Lower leg skin (tissue), 3 donors: Measurements from ENCODE around the gene COA8.
A peak's percentile ranks its signal among the peaks of the same experiment; 100 is the strongest.

Experiments used
- POLR2A ChIP-seq, 2 donors: fragments of 450-650 bp; IDR thresholded peaks; one replicate each; pipeline ENCODE4 v1.6.1; 2016 to 2017; ENCODE audit warnings: antibody characterized with exemption in 2 of 2, mild to moderate bottlenecking in 1 of 2, moderate library complexity in 1 of 2
- TF ChIP-seq, protein P1 (sequence below), 3 donors: fragments of 450-650 bp; IDR thresholded peaks; one replicate each; pipeline ENCODE4 v1.5.1; 2016; ENCODE audit warnings: antibody characterized with exemption in 3 of 3, mild to moderate bottlenecking in 3 of 3, moderate library complexity in 2 of 3

DNA sequence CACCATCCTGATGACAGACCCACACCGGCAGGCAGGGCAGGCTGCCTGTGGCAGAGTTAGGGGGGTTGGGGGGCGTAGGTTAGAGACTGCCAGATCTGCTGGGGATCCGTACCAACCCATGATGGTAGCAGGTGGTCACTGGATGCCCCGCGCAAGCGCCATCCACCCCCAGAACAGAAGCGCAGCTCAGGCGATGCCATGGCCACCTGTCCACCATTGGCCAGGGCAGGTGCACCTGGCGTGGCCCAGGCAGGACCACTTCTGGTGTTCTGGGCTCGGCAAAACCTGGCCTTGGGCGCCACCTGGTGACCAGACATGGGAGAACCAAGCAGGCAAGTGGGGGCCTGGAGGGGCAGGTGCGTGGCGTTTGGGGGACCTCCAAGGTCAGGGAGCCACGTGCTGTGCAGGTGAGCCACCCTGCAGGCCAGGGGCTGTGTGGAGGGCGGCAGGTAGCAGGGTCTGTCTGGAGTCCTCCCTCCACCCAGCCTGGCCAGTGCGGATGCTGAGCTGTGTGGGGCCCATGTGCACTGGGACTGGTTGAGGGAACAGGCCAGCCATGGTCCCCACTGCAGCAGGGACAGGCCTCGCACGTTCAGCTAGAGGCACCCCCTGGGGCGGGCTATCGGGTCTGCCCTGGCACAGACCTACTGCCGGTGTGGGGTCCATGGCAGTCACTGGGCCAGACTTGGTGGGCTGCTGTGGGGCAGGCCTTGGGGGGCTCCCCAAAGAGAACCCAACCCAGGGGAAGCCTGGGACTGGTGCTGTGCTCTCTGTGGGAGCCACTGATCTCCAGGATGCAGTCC is 15.9 kb upstream of the COA8 start:
- TF ChIP-seq, protein P1, sequence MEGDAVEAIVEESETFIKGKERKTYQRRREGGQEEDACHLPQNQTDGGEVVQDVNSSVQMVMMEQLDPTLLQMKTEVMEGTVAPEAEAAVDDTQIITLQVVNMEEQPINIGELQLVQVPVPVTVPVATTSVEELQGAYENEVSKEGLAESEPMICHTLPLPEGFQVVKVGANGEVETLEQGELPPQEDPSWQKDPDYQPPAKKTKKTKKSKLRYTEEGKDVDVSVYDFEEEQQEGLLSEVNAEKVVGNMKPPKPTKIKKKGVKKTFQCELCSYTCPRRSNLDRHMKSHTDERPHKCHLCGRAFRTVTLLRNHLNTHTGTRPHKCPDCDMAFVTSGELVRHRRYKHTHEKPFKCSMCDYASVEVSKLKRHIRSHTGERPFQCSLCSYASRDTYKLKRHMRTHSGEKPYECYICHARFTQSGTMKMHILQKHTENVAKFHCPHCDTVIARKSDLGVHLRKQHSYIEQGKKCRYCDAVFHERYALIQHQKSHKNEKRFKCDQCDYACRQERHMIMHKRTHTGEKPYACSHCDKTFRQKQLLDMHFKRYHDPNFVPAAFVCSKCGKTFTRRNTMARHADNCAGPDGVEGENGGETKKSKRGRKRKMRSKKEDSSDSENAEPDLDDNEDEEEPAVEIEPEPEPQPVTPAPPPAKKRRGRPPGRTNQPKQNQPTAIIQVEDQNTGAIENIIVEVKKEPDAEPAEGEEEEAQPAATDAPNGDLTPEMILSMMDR (IDR thresholded peaks at IDR 0.05) = peak in 1 of 3 donors; percentile 90
- no peak for TF ChIP-seq POLR2A (IDR thresholded peaks at IDR 0.05)
